ENCODE results near the gene C10orf90.
"Not testable (repeated sequence)": the region's sequence is repeated elsewhere in the genome, so short reads cannot be mapped to it uniquely, and the experiment has no call there.

C10orf90 gene

DNA sequence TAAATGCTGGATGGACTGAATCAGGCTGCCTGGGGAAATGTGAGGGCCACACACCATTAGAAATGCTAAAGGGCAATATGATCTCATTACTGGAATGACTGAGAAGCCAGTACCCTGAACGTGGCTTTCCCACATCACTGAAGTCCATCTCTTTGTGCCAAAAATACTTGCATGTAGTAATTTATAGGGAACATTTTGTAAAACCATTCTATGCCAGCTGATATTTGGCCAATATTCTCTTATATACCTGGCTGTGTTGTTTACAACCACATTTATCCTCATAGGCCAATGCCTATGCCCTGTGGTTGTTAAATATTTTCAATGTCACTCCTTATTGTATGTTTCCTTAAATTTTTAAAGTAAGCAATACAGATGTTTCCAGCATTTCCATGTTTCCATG lies 111.6 kb downstream of the C10orf90 start:
- no peak overlapping the region for H3K4me3 ChIP-seq (ENCODE audit: low read length)
- no peak overlapping the region for H3K9ac ChIP-seq (ENCODE audit: low read length)
- H3K36me3 ChIP-seq (ENCODE audit: control insufficient read depth, insufficient read depth, low read length): no peaks in the 10 kb centered on the region
- H3K9me3 ChIP-seq (ENCODE audit: control insufficient read depth, low read length): no peaks in the 10 kb centered on the region
- no peaks in the 10 kb centered on the region for H3K27me3 ChIP-seq (ENCODE audit: control insufficient read depth, insufficient read depth, low read length)
- no peaks in the 10 kb centered on the region for H3K4me1 ChIP-seq (ENCODE audit: control insufficient read depth, insufficient read depth, low read length)

DNA sequence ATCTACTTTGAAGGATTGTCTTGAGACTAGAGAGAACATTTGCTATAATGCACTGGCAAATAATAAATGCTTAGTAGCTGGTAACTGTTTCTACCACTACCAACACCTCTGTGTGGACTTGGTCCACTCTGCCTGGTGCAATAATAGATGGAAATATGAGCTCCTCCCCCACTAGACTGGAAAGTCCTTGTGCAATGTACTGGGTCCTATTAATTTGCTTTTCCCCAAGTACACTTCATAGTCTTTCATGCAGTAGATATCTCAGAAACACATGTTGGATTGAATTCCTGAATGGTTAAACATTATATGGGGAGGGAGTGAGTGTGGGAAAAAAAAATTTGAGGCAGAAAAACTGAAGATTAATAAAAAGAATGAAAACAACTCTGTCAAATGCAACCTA lies 119.3 kb downstream of the C10orf90 start:
- Histone ChIP-seq H3K9me3 (ENCODE audit: control insufficient read depth, low read length) (no peaks in the 10 kb centered on the region), H3K9ac (ENCODE audit: low read length) (no peak overlapping the region), H3K36me3 (ENCODE audit: control insufficient read depth, insufficient read depth, low read length) (no peaks in the 10 kb centered on the region), H3K27me3 (ENCODE audit: control insufficient read depth, insufficient read depth, low read length) (no peaks in the 10 kb centered on the region), H3K4me3 (ENCODE audit: low read length) (no peak overlapping the region), H3K4me1 (ENCODE audit: control insufficient read depth, insufficient read depth, low read length) (no peaks in the 10 kb centered on the region)

DNA sequence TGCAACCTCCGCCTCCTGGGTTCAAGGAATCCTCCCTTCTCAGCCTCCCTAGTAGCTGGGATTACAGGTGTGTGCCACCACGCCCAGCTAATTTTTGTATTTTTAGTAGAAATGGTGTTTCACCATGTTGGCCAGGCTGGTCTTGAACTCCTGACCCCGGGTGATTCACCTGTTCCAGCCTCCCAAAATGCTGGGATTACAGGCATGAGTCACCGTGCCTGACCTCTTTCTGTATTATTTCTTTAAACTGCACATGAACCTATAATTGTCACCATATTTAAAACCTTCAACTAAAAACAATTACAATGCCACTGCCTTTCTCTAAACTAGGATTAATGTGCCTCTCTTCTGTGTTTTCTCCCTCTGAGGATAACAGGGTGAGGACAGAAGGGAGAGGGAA lies 119.9 kb downstream of the C10orf90 start:
- not testable (repeated sequence) for H3K36me3 ChIP-seq (ENCODE audit: control insufficient read depth, insufficient read depth, low read length); H3K4me3 ChIP-seq (ENCODE audit: low read length); H3K9me3 ChIP-seq (ENCODE audit: control insufficient read depth, low read length); H3K4me1 ChIP-seq (ENCODE audit: control insufficient read depth, insufficient read depth, low read length); H3K9ac ChIP-seq (ENCODE audit: low read length); H3K27me3 ChIP-seq (ENCODE audit: control insufficient read depth, insufficient read depth, low read length)

DNA sequence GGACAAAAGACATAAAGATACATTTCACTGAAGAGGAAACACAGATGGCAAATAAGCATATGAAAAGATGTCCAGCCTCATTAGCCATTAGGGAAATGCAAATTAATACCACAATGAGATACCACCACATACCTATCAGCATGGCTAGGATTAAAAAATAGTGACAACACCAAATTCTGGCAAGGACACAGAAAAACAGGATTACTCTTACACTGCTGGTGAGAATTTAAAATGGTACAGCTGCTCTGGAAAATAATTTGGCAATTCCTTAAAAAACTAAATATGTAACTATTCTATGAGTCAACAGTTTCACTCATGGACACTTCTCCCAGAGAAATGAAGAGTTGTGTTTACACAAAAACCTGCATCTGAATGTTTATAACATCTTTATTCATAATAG lies 121.1 kb downstream of the C10orf90 start:
- no peaks in the 10 kb centered on the region for H3K9me3 ChIP-seq (ENCODE audit: control insufficient read depth, low read length)

DNA sequence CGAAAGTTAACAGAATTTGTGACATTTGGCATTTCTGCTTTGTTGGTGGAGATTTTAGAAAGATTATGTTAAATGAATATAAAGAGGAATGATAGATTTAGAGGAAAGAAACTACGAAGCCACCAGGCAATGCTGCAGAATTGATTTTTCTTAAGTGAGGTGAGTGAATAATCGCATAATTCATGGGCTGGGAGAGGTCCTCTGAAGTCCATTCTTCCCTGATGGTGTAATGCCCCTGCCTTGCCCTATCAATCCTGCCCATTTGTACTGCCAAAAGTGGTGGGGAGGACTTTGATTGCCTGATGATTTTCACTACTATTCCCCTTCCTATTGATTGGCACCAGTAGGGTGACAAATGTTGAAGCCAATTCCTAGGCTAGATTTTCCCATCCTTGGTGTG lies 125.9 kb downstream of the C10orf90 start:
- H3K36me3 ChIP-seq (ENCODE audit: control insufficient read depth, insufficient read depth, low read length): no peaks in the 10 kb centered on the region
- no peak overlapping the region for H3K9ac ChIP-seq (ENCODE audit: low read length)
- no peaks in the 10 kb centered on the region for H3K9me3 ChIP-seq (ENCODE audit: control insufficient read depth, low read length)
- H3K4me1 ChIP-seq (ENCODE audit: control insufficient read depth, insufficient read depth, low read length): no peaks in the 10 kb centered on the region
- H3K27me3 ChIP-seq (ENCODE audit: control insufficient read depth, insufficient read depth, low read length): no peaks in the 10 kb centered on the region
- no peak overlapping the region for H3K4me3 ChIP-seq (ENCODE audit: low read length)

More for the DNA sequence above, 121.1 kb downstream of the C10orf90 start:
- H3K9ac ChIP-seq (ENCODE audit: low read length): no peak overlapping the region
- H3K4me3 ChIP-seq (ENCODE audit: low read length): no peak overlapping the region
- no peaks in the 10 kb centered on the region for H3K36me3 ChIP-seq (ENCODE audit: control insufficient read depth, insufficient read depth, low read length)
- no peaks in the 10 kb centered on the region for H3K4me1 ChIP-seq (ENCODE audit: control insufficient read depth, insufficient read depth, low read length)
- no peaks in the 10 kb centered on the region for H3K27me3 ChIP-seq (ENCODE audit: control insufficient read depth, insufficient read depth, low read length)

DNA sequence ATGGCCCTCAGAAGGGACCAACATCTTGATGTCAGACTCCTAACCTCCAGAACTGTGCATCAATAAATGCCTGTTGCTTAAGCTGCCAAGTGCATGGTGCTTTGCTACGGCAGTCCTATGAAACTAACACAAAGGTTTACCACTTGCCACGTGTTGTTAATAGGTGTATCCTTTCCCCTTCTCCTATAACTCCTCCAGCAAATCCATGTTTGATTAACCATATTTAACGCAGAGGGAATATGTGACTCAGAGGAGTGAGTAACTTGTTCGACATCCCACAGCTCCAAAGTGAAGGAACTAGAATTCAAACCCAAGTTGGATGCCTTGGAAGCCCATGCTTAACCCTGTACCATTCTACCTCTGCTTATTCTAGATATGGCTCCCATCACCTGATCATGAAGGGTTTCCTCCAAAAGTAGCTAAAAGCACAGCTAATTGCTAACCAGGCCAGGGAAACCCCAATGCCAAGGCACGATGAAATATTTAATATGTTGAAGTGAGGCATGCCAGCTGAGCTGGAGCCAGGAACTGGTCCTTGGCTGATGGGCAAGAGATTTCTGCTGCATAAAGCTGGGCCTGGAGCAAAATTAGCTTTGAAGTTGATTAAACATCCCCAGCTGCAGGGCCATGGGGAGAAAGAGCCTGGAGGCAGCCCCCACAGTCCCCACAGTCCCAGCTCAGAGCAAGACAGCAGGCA lies 131.9 kb downstream of the C10orf90 start:
- H3K27me3 ChIP-seq (ENCODE audit: control insufficient read depth, insufficient read depth, low read length): no peaks in the 10 kb centered on the region
- H3K4me3 ChIP-seq (ENCODE audit: low read length): no peak overlapping the region
- H3K4me1 ChIP-seq (ENCODE audit: control insufficient read depth, insufficient read depth, low read length): peaks cover 2% of the 10 kb centered on the region
- no peak overlapping the region for H3K9ac ChIP-seq (ENCODE audit: low read length)
- H3K9me3 ChIP-seq (ENCODE audit: control insufficient read depth, low read length): no peaks in the 10 kb centered on the region
- no peaks in the 10 kb centered on the region for H3K36me3 ChIP-seq (ENCODE audit: control insufficient read depth, insufficient read depth, low read length)

DNA sequence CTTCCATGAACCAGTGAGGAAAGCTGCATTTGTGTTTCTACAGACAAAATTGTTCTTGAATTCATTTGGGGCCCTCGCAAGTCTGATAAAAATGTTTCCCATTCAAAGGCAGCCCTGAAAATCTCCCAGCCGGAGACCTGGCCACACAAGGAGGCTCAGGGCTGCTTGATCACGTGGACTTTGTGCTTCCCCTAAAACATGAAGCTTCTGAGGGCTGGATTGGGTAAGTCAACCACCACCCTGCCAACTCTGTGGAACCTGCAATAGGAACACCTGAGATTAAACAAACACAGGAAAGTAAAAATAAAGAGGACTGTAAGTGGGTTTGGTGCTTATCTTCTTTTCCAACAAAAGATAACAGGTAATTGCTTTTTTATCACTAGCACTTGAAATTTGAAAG lies 133.8 kb downstream of the C10orf90 start:
- Histone ChIP-seq H3K36me3 (ENCODE audit: control insufficient read depth, insufficient read depth, low read length) (no peaks in the 10 kb centered on the region), H3K4me3 (ENCODE audit: low read length) (no peak overlapping the region), H3K9me3 (ENCODE audit: control insufficient read depth, low read length) (no peaks in the 10 kb centered on the region), H3K4me1 (ENCODE audit: control insufficient read depth, insufficient read depth, low read length) (peaks cover 2% of the 10 kb centered on the region), H3K27me3 (ENCODE audit: control insufficient read depth, insufficient read depth, low read length) (no peaks in the 10 kb centered on the region), H3K9ac (ENCODE audit: low read length) (no peak overlapping the region)

DNA sequence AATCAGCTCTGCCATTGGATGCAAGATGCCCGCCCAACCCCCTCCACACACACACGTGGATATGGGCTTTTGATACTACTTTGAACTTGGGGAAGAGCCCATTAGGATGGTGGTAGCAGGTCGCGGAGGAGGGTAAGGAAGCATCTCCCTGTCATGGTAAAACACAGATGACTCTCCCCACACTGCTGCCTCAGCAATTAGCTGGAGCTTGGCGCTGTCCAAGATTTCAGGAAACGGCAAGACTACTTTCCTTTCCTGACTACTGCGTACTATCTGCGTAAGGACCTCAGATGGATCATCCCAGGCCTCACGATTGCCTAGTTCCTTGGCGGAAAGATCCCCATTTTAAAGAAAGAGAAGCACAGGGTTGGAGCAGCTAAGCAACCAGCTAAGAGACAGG lies 134.3 kb downstream of the C10orf90 start:
- Histone ChIP-seq H3K4me1 (ENCODE audit: control insufficient read depth, insufficient read depth, low read length) (peaks cover 2% of the 10 kb centered on the region), H3K36me3 (ENCODE audit: control insufficient read depth, insufficient read depth, low read length) (no peaks in the 10 kb centered on the region), H3K9me3 (ENCODE audit: control insufficient read depth, low read length) (no peaks in the 10 kb centered on the region)

DNA sequence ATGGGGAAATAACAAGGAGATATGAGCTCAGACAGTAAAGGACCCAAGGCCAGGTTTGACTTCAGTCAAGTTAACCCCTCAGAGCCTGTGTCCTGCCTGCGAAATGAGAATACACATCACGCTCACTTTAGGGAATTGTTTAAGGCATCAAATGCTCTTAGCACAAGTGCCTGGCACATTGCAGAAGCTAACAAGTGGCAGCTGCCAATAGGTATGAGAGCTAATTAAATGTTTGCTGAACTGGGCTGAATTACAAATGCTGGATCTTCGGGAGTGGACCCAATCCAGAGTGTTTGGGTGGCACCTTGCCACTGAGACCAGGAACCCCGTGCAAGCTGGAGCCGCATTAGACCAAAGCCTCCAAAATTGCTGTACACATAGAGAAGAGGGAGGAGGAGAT lies 136.8 kb downstream of the C10orf90 start:
- no peak overlapping the region for H3K9ac ChIP-seq (ENCODE audit: low read length)
- no peaks in the 10 kb centered on the region for H3K9me3 ChIP-seq (ENCODE audit: control insufficient read depth, low read length)
- no peaks in the 10 kb centered on the region for H3K36me3 ChIP-seq (ENCODE audit: control insufficient read depth, insufficient read depth, low read length)
- peaks cover 2% of the 10 kb centered on the region for H3K4me1 ChIP-seq (ENCODE audit: control insufficient read depth, insufficient read depth, low read length)
- H3K27me3 ChIP-seq (ENCODE audit: control insufficient read depth, insufficient read depth, low read length): no peaks in the 10 kb centered on the region
- H3K4me3 ChIP-seq (ENCODE audit: low read length): no peak overlapping the region

More for the DNA sequence above, 134.3 kb downstream of the C10orf90 start:
- Histone ChIP-seq H3K4me3 (ENCODE audit: low read length) (no peak overlapping the region), H3K27me3 (ENCODE audit: control insufficient read depth, insufficient read depth, low read length) (no peaks in the 10 kb centered on the region), H3K9ac (ENCODE audit: low read length) (no peak overlapping the region)

DNA sequence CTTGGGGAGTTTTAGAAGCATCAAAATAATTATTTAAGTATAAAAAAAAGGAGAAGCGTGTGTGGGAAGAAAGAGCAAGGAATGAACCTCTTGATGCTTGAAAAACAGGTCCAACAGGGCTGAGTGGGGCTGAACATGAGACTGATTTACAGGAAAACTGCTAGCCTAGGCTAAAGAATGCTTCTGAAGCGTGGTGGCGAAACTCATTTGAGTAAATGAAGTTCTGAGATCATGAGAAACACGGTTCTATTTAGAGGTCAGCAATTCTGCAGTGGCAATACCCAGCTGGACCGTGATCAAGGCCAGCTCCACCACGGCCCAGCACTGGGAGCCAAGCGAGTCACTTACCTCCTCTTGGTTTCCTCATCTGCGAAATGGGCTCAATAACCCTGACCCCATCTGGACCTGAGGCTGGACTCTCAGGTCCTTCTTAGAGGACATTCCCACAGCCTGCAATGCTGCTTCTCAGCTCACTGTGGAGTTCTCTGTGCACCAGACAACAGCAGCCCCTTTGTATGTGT lies 142.1 kb downstream of the C10orf90 start:
- H3K9ac ChIP-seq (ENCODE audit: low read length): no peak overlapping the region
- no peaks in the 10 kb centered on the region for H3K27me3 ChIP-seq (ENCODE audit: control insufficient read depth, insufficient read depth, low read length)
- H3K4me1 ChIP-seq (ENCODE audit: control insufficient read depth, insufficient read depth, low read length): no peaks in the 10 kb centered on the region

DNA sequence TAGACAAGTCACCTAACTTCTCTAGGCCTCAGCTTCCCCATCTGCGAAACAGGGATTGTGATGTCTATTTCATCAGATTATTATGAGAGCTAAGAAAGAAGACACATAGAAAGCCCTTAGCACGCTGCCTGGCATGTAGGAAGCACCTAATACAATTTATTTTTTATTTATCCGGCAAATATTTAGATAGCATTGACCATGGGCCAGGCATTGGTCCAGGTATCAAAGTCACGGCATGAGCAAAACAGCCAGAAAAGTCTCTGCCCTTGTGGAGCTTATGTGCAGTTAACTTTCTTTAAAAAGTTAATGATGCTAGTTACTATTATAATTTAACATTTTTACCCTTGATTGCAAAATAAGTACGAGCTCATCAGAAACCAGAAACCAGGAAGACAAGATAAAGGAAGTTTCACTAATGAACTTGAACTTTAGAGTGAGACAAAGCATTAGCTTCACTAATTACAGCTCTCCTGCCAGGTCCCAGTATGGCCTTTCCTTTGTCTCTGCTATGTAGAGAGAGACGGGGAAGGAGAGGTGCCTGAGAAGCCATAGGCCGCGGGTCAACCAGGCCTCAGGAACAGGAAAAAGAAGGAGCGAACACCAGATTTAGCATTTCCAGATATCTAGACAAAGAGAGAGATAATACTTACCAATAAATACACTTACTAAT lies 142.7 kb downstream of the C10orf90 start:
- no peaks in the 10 kb centered on the region for H3K27me3 ChIP-seq (ENCODE audit: control insufficient read depth, insufficient read depth, low read length)
- no peaks in the 10 kb centered on the region for H3K9me3 ChIP-seq (ENCODE audit: control insufficient read depth, low read length)
- H3K4me3 ChIP-seq (ENCODE audit: low read length): no peak overlapping the region
- no peak overlapping the region for H3K9ac ChIP-seq (ENCODE audit: low read length)
- H3K36me3 ChIP-seq (ENCODE audit: control insufficient read depth, insufficient read depth, low read length): no peaks in the 10 kb centered on the region
- no peaks in the 10 kb centered on the region for H3K4me1 ChIP-seq (ENCODE audit: control insufficient read depth, insufficient read depth, low read length)

More for the DNA sequence above, 142.1 kb downstream of the C10orf90 start:
- Histone ChIP-seq H3K4me3 (ENCODE audit: low read length) (no peak overlapping the region), H3K36me3 (ENCODE audit: control insufficient read depth, insufficient read depth, low read length) (no peaks in the 10 kb centered on the region), H3K9me3 (ENCODE audit: control insufficient read depth, low read length) (no peaks in the 10 kb centered on the region)

DNA sequence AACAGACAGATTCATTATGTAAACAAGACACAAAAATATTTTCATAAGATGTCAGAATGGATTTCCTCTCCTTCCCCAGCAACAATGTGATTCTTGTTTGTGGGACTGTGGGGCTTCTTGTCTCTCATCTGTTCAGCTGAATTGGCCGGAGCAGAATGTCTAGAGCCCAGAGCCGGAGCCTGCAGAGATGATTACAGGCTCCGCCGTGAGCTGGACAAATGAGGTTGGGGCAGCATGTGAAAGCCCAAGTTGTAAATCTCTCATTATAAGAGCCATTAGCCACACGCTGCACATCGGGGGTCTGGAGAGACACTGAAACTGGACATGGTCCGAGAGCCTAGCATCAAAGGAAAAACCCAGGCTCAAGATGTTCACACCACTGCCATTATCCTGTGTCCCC lies 145.2 kb downstream of the C10orf90 start:
- no peak overlapping the region for H3K9ac ChIP-seq (ENCODE audit: low read length)
- H3K36me3 ChIP-seq (ENCODE audit: control insufficient read depth, insufficient read depth, low read length): no peaks in the 10 kb centered on the region
- no peaks in the 10 kb centered on the region for H3K9me3 ChIP-seq (ENCODE audit: control insufficient read depth, low read length)
- no peak overlapping the region for H3K4me3 ChIP-seq (ENCODE audit: low read length)
- no peaks in the 10 kb centered on the region for H3K4me1 ChIP-seq (ENCODE audit: control insufficient read depth, insufficient read depth, low read length)
- H3K27me3 ChIP-seq (ENCODE audit: control insufficient read depth, insufficient read depth, low read length): no peaks in the 10 kb centered on the region

Data from mucosa of stomach (tissue), 1 donor.